Neural progenitor cell (in vitro differentiated cells): Measurements from ENCODE around the gene GTPBP1. TPM values are rescaled to one million over a fixed set of nuclear protein-coding genes. Genes with fewer than 3 reads are reported as not detected.

Experiments
- DNase-seq: peaks from one replicate; pipeline ENCODE4 v3.0.0-alpha.2; 2016; ENCODE audit warnings: low spot score
- H2AFZ ChIP-seq: fragments of 200-600 bp; sonication (generic); replicated peaks from 2 replicates; pipeline ENCODE4 v1.6.1; 2016; ENCODE audit warnings: antibody characterized with exemption
- H3F3A ChIP-seq: fragments of 200-600 bp; sonication (generic); 2 replicates; pipeline ENCODE4 v1.6.1; 2016; ENCODE audit warnings: antibody characterized with exemption, low read depth
- H3K27ac ChIP-seq: fragments of 200-600 bp; sonication (generic); 2 replicates; pipeline ENCODE4 v1.5.1; 2016; ENCODE audit warnings: mild to moderate bottlenecking
- H3K27me3 ChIP-seq: fragments of 200-600 bp; sonication (generic); 2 replicates; pipeline ENCODE4 v1.6.1; 2016; ENCODE audit warnings: mild to moderate bottlenecking, moderate library complexity
- H3K36me3 ChIP-seq: fragments of 200-600 bp; sonication (generic); 2 replicates; pipeline ENCODE4 v1.5.1; 2016
- H3K4me1 ChIP-seq: fragments of 200-600 bp; sonication (generic); 2 replicates; pipeline ENCODE4 v1.6.1; 2016; ENCODE audit warnings: mixed run types
- H3K4me2 ChIP-seq: fragments of 200-600 bp; sonication (generic); 2 replicates; pipeline ENCODE4 v1.6.1; 2016
- H3K4me3 ChIP-seq: fragments of 200-600 bp; sonication (generic); 2 replicates; pipeline ENCODE4 v1.5.1; 2016
- H3K79me2 ChIP-seq: fragments of 200-600 bp; sonication (generic); 2 replicates; pipeline ENCODE4 v1.6.1; 2016; ENCODE audit warnings: low read depth
- H3K9ac ChIP-seq: fragments of 200-600 bp; sonication (generic); 2 replicates; pipeline ENCODE4 v1.6.1; 2016
- H3K9me3 ChIP-seq: fragments of 200-600 bp; sonication (generic); 2 replicates; pipeline ENCODE4 v1.5.1; 2016; ENCODE audit warnings: low read depth
- H4K20me1 ChIP-seq: fragments of 200-600 bp; sonication (generic); 2 replicates; pipeline ENCODE4 v1.6.1; 2016; ENCODE audit warnings: low read depth
- H3K27ac Mint-ChIP-seq: 3 replicates; pipeline ENCODE4 v1.8.0; 2021; ENCODE audit warnings: mixed read lengths
- H3K27me3 Mint-ChIP-seq: 2 replicates; pipeline ENCODE4 v1.8.0; 2022; ENCODE audit warnings: low read depth, mild to moderate bottlenecking, inconsistent platforms, moderate library complexity, mixed read lengths; ENCODE audit not compliant: insufficient read depth
- H3K36me3 Mint-ChIP-seq: 3 replicates; pipeline ENCODE4 v1.8.0; 2021; ENCODE audit warnings: mixed read lengths
- H3K4me1 Mint-ChIP-seq: 3 replicates; pipeline ENCODE4 v1.8.0; 2021; ENCODE audit warnings: mixed read lengths
- H3K4me3 Mint-ChIP-seq: 3 replicates; pipeline ENCODE4 v1.8.0; 2021; ENCODE audit warnings: mild to moderate bottlenecking, moderate library complexity, mixed read lengths
- H3K9me3 Mint-ChIP-seq: 3 replicates; pipeline ENCODE4 v1.8.0; 2020; ENCODE audit warnings: mixed read lengths
- EZH2 ChIP-seq: fragments of 200-600 bp; sonication (generic); IDR thresholded peaks from 2 replicates; pipeline ENCODE4 v1.6.1; 2017; ENCODE audit warnings: antibody characterized with exemption, mild to moderate bottlenecking, moderate library complexity
- EZH2phosphoT487 ChIP-seq: fragments of 200-600 bp; sonication (generic); IDR thresholded peaks from 2 replicates; pipeline ENCODE4 v1.6.1; 2017; ENCODE audit warnings: antibody characterized with exemption
- total RNA-seq: library from RNA; depleted of rRNA; stranded (reverse); fragments of >200 nt; gene quantifications from 2 replicates; pipeline ENCODE4 v1.2.3, GENCODE V29; 2015; ENCODE audit warnings: low replicate concordance
- TF ChIP-seq, protein P1 (sequence below): fragments of 200-600 bp; sonication (generic); IDR thresholded peaks from 2 replicates; pipeline ENCODE4 v1.5.1; 2017; ENCODE audit warnings: antibody characterized with exemption, mild to moderate bottlenecking

Gene GTPBP1
- total RNA-seq, 1 donor from 2014 or later = 40.8 TPM

- H3K9me3 ChIP-seq = no peaks in the 10 kb centered on the region
- no peaks in the 10 kb centered on the region for H3F3A ChIP-seq
- Mint-ChIP-seq H3K4me1 (no peaks in the 10 kb centered on the region), H3K27me3 (no peaks in the 10 kb centered on the region), H3K27ac (no peak overlapping the region), H3K36me3 (peaks cover 25% of the 10 kb centered on the region), H3K4me3 (no peak overlapping the region), H3K9me3 (no peaks in the 10 kb centered on the region)
- no peak overlapping the region for H2AFZ ChIP-seq
- H3K9ac ChIP-seq = no peak overlapping the region
- H3K4me3 ChIP-seq = no peak overlapping the region
- TF ChIP-seq EZH2 = no peak
- TF ChIP-seq EZH2phosphoT487 = no peak
- TF ChIP-seq, protein P1, sequence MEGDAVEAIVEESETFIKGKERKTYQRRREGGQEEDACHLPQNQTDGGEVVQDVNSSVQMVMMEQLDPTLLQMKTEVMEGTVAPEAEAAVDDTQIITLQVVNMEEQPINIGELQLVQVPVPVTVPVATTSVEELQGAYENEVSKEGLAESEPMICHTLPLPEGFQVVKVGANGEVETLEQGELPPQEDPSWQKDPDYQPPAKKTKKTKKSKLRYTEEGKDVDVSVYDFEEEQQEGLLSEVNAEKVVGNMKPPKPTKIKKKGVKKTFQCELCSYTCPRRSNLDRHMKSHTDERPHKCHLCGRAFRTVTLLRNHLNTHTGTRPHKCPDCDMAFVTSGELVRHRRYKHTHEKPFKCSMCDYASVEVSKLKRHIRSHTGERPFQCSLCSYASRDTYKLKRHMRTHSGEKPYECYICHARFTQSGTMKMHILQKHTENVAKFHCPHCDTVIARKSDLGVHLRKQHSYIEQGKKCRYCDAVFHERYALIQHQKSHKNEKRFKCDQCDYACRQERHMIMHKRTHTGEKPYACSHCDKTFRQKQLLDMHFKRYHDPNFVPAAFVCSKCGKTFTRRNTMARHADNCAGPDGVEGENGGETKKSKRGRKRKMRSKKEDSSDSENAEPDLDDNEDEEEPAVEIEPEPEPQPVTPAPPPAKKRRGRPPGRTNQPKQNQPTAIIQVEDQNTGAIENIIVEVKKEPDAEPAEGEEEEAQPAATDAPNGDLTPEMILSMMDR = no peak
- no peaks in the 10 kb centered on the region for H3K36me3 ChIP-seq
- H3K27me3 ChIP-seq = no peaks in the 10 kb centered on the region
- no peak overlapping the region for H3K27ac ChIP-seq
- H3K4me2 ChIP-seq = no peak overlapping the region
- DNase-seq = no peak
- peaks cover 13% of the 10 kb centered on the region for H4K20me1 ChIP-seq
- no peaks in the 10 kb centered on the region for H3K79me2 ChIP-seq
- no peaks in the 10 kb centered on the region for H3K4me1 ChIP-seq
Observed at GRCh38 chr22:38727530-38728451, 22.0 kb downstream of the GTPBP1 start.

DNA sequence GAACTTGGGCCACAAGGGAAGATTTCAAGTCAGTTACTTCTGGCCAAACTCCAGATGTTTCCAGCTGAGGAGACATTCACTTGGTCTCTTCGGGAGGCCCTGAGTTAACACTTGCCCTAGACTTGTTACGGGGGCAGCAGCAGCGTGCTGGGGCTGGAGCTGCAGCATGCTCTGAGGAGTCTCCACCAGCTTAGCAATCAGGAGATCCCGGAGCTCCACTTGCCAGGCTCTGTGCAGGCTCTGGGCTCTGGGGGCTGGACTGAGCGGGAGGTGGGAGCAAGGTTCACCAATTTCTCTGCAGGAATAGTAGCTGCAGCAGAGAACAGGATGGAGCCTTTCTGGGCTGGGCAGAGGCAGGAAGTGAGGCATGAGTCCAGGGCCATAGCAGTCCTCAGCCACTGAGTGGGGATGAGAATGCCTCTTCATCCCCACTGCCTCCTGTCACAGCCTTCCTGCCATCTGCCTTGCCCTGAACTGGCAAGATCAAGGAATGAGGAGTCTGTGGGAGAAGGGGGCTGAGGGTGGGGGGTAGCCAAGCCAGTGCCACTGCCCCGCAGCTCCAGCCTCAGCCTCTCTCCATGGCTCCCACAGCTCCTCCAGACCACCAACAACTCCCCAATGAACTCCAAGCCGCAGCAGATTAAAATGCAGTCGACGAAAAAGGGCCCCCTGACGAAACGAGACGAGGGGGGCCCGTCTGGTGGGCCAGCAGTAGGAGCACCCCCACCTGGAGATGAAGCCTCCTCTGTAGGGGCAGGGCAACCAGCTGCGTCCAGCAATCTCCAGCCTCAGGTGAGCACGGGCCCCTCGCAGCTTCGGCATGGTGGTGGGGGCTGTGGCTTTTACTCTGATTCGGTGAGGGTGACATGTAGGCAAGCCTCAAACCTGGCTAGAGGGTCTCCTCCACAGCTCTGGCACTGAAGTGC, 23.4 kb downstream of the GTPBP1 start:
- Mint-ChIP-seq H3K36me3 (peaks cover 20% of the 10 kb centered on the region), H3K4me3 (no peak overlapping the region), H3K27me3 (peaks cover 2% of the 10 kb centered on the region), H3K4me1 (no peaks in the 10 kb centered on the region), H3K27ac (no peak overlapping the region), H3K9me3 (no peaks in the 10 kb centered on the region)
- DNase-seq = no peak
- H3K9me3 ChIP-seq = no peaks in the 10 kb centered on the region
- H3K4me2 ChIP-seq = no peak overlapping the region
- H3K27me3 ChIP-seq = no peaks in the 10 kb centered on the region
- H3K79me2 ChIP-seq = no peaks in the 10 kb centered on the region
- H2AFZ ChIP-seq = no peak overlapping the region
- TF ChIP-seq, protein P1 = no peak
- TF ChIP-seq EZH2phosphoT487 = no peak
- TF ChIP-seq EZH2 = no peak
- H3K4me1 ChIP-seq = no peaks in the 10 kb centered on the region
- peaks cover 20% of the 10 kb centered on the region for H4K20me1 ChIP-seq
- no peak overlapping the region for H3K27ac ChIP-seq
- H3K4me3 ChIP-seq = no peak overlapping the region
- H3K36me3 ChIP-seq = no peaks in the 10 kb centered on the region
- H3K9ac ChIP-seq = no peak overlapping the region
- peaks cover 3% of the 10 kb centered on the region for H3F3A ChIP-seq

GRCh38 chr22:38729946-38730345, 24.2 kb downstream of the GTPBP1 start:
- Mint-ChIP-seq H3K4me1 (no peaks in the 10 kb centered on the region), H3K36me3 (peaks cover 13% of the 10 kb centered on the region), H3K9me3 (no peaks in the 10 kb centered on the region), H3K4me3 (no peak overlapping the region), H3K27me3 (peaks cover 2% of the 10 kb centered on the region), H3K27ac (no peak overlapping the region)
- no peak overlapping the region for H3K27ac ChIP-seq
- H4K20me1 ChIP-seq = peaks cover 16% of the 10 kb centered on the region
- H3F3A ChIP-seq = peaks cover 3% of the 10 kb centered on the region
- H3K27me3 ChIP-seq = no peaks in the 10 kb centered on the region
- H3K4me3 ChIP-seq = no peak overlapping the region
- no peak overlapping the region for H3K4me2 ChIP-seq
- no peak for DNase-seq
- H3K36me3 ChIP-seq = no peaks in the 10 kb centered on the region
- no peak overlapping the region for H3K9ac ChIP-seq
- no peaks in the 10 kb centered on the region for H3K79me2 ChIP-seq
- TF ChIP-seq, protein P1 = no peak
- no peak for TF ChIP-seq EZH2
- no peak for TF ChIP-seq EZH2phosphoT487
- no peak overlapping the region for H2AFZ ChIP-seq
- no peaks in the 10 kb centered on the region for H3K4me1 ChIP-seq
- H3K9me3 ChIP-seq = no peaks in the 10 kb centered on the region
